Cerebellar cortex (tissue), 1 donor: ENCODE data around the gene MXRA7.
A peak's percentile ranks its signal among the peaks of the same experiment; 100 is the strongest.

Experiments
- DNase-seq: peaks from one replicate; pipeline ENCODE4 v3.0.0-alpha.2; 2015; ENCODE audit warnings: low spot score

Gene MXRA7

GRCh38 chr17:76677406-76677805, 33.4 kb downstream of the MXRA7 start:
- no peak for DNase-seq

- DNase-seq: no peak
Measured at GRCh38 chr17:76676629-76677028, 34.1 kb downstream of the MXRA7 start.

GRCh38 chr17:76675648-76676047, 35.1 kb downstream of the MXRA7 start:
- DNase-seq: no peak

- DNase-seq: no peak
Measured at GRCh38 chr17:76674600-76674999, 36.2 kb downstream of the MXRA7 start.

- no peak for DNase-seq
Measured at GRCh38 chr17:76673729-76674128, 37.0 kb downstream of the MXRA7 start.

GRCh38 chr17:76672892-76673291, 37.9 kb downstream of the MXRA7 start:
- no peak for DNase-seq

GRCh38 chr17:76672270-76672851, 38.4 kb downstream of the MXRA7 start:
- DNase-seq: no peak

- DNase-seq: no peak
Measured at GRCh38 chr17:76671912-76672262, 38.9 kb downstream of the MXRA7 start.

- DNase-seq: peak; percentile 100
Measured at GRCh38 chr17:76671123-76671911, 39.4 kb downstream of the MXRA7 start.

GRCh38 chr17:76670718-76671122, 40.0 kb downstream of the MXRA7 start:
- no peak for DNase-seq

- DNase-seq: no peak
Measured at GRCh38 chr17:76670020-76670717, 40.6 kb downstream of the MXRA7 start.

GRCh38 chr17:76667786-76668453, 42.8 kb downstream of the MXRA7 start:
- no peak for DNase-seq

- no peak for DNase-seq
Measured at GRCh38 chr17:76667491-76667755, 43.3 kb downstream of the MXRA7 start.

- no peak for DNase-seq
Measured at GRCh38 chr17:76660656-76661042, 50.1 kb downstream of the MXRA7 start.

- DNase-seq: no peak
Measured at GRCh38 chr17:76659928-76660655, 50.7 kb downstream of the MXRA7 start.

- no peak for DNase-seq
Measured at GRCh38 chr17:76658242-76658662, 52.5 kb downstream of the MXRA7 start.

GRCh38 chr17:76657505-76658241, 53.1 kb downstream of the MXRA7 start:
- no peak for DNase-seq

GRCh38 chr17:76654408-76654807, 56.4 kb downstream of the MXRA7 start:
- DNase-seq: no peak

GRCh38 chr17:76650504-76650903, 60.3 kb downstream of the MXRA7 start:
- DNase-seq: no peak

GRCh38 chr17:76646712-76647111, 64.1 kb downstream of the MXRA7 start:
- no peak for DNase-seq

GRCh38 chr17:76645481-76645880, 65.3 kb downstream of the MXRA7 start:
- DNase-seq: no peak

- no peak for DNase-seq
Measured at GRCh38 chr17:76644995-76645394, 65.8 kb downstream of the MXRA7 start.
